Erythroblast (primary cell): ENCODE measurements around the gene PDZK1IP1.
"Not testable (repeated sequence)": the region's sequence is repeated elsewhere in the genome, so short reads cannot be mapped to it uniquely, and the experiment has no call there.

Experiments
- GATA1 ChIP-seq: IDR thresholded peaks from 2 replicates; pipeline ENCODE4 v1.6.1; 2011; ENCODE audit warnings: low read depth, mild to moderate bottlenecking, control low read depth, low read length, moderate library complexity
- POLR2A ChIP-seq: IDR thresholded peaks from 2 replicates; pipeline ENCODE4 v1.6.1; 2011; ENCODE audit warnings: mild to moderate bottlenecking, low read length

DNA sequence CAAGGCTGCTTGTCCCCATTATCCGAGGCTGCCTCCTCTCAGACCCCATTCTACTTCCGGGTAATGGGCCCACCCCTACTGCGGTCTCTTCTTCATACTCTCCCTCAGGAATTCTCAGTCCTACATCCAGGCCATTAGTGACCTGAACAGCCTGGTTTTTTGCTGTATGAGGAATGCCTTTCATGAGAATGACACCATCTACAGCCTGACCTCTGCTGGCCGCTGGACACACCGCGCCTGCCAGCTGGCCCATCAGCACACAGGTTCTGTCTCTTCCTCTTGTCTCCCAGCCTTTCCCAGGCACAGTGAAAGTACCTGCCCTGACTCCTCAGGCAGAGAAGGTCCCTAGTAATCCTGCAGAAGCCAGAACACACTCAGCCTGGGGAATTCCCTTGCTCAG, 46.2 kb downstream of the PDZK1IP1 start:
- TF ChIP-seq POLR2A, GATA1: not testable (repeated sequence)
